ENCODE results near the gene CD6. TPM values are rescaled to one million over a fixed set of nuclear protein-coding genes. Genes with fewer than 3 reads are reported as not detected.

Gene CD6
- total and polyA plus RNA-seq, 2 of the 8 experiments (the other 6 are each of a cell fraction or from before 2014, with no cell fraction given): 0.03 TPM; not detected in 1

DNA sequence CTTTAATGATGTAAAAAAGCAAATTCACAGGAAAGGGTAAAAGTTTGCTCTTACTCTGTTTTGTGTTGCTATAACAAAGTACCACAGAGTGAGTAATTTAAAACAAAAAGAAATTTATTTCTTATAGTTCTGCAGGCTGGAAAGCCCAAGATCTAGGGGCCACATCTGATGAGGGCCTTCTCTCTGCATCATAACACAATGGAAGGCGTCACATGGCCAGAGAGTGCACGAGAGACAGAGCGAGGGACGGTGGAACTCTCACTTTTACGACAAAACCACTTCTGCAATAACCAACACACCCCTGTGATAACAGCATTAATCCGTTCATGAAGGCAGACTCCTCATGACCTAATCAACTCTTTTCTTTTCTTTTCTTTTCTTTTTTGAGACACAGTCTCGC, 31.1 kb downstream of the CD6 start (continued):
- TF ChIP-seq POU5F1 (IDR thresholded peaks at IDR 0.05; ENCODE audit: low read depth, low read length) (no peak), E2F6 (IDR thresholded peaks at IDR 0.05) (no peak)

All from H1 (cell line).